Epithelial cell of proximal tubule (primary cell): ENCODE data around the gene NEK10. TPM values are rescaled to one million over a fixed set of nuclear protein-coding genes. Genes with fewer than 3 reads are reported as not detected.

Experiments
- DNase-seq: peaks from one replicate; pipeline ENCODE4 v3.0.0-alpha.2; 2011; ENCODE audit warnings: low read depth
- H3K4me3 ChIP-seq: 2 replicates; pipeline ENCODE4 v1.5.1; 2011; ENCODE audit warnings: low read depth, mild to moderate bottlenecking, low read length
- total RNA-seq: library from RNA; depleted of rRNA; stranded (reverse); fragments of >200 nt; gene quantifications from 2 replicates; pipeline ENCODE4 v1.2.3, GENCODE V29; 2015
- TF ChIP-seq, protein P1 (sequence below): conservative IDR thresholded peaks from 2 replicates; pipeline ENCODE4 v1.5.1; 2012; ENCODE audit warnings: low read depth, mild to moderate bottlenecking, low read length

Gene NEK10
- total RNA-seq, 1 donor from 2014 or later, result 0.06 TPM

DNA sequence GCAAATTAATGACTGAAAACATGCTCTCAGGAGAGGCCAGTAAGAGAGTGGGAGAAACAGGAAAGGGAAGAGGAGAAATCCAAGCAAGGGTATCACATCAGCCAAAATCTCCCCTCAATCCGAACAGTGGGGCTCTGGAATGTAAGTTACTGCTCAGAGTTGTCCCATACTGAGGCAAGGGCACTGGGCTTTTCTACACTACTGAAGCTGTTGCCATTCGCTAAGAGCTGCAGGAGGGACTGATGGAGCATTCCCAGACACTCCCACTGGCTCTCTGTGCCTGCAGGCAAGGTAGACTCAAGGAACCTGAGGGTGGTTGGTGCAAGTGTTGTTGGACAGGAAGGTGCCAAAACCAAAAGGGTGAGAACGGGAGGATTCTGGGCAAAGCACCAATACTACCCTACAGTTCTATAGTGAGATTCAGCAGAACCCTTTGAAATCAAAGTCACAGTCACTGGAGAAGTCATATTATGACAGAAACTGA lies 46.1 kb downstream of the NEK10 start:
- no peak for DNase-seq
- no peak overlapping the region for H3K4me3 ChIP-seq
- TF ChIP-seq, protein P1, sequence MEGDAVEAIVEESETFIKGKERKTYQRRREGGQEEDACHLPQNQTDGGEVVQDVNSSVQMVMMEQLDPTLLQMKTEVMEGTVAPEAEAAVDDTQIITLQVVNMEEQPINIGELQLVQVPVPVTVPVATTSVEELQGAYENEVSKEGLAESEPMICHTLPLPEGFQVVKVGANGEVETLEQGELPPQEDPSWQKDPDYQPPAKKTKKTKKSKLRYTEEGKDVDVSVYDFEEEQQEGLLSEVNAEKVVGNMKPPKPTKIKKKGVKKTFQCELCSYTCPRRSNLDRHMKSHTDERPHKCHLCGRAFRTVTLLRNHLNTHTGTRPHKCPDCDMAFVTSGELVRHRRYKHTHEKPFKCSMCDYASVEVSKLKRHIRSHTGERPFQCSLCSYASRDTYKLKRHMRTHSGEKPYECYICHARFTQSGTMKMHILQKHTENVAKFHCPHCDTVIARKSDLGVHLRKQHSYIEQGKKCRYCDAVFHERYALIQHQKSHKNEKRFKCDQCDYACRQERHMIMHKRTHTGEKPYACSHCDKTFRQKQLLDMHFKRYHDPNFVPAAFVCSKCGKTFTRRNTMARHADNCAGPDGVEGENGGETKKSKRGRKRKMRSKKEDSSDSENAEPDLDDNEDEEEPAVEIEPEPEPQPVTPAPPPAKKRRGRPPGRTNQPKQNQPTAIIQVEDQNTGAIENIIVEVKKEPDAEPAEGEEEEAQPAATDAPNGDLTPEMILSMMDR, result no peak

- H3K4me3 ChIP-seq, result no peak overlapping the region
- DNase-seq, result no peak
- TF ChIP-seq, protein P1, result no peak
These were observed 46.5 kb downstream of the NEK10 start for GRCh38 chr3:27322634-27323033.

- no peak overlapping the region for H3K4me3 ChIP-seq
- TF ChIP-seq, protein P1, result no peak
- DNase-seq, result no peak
These were observed 49.2 kb downstream of the NEK10 start for GRCh38 chr3:27319847-27320526.

- no peak overlapping the region for H3K4me3 ChIP-seq
- TF ChIP-seq, protein P1, result no peak
These were observed 49.9 kb downstream of the NEK10 start for GRCh38 chr3:27319304-27319703.

DNA sequence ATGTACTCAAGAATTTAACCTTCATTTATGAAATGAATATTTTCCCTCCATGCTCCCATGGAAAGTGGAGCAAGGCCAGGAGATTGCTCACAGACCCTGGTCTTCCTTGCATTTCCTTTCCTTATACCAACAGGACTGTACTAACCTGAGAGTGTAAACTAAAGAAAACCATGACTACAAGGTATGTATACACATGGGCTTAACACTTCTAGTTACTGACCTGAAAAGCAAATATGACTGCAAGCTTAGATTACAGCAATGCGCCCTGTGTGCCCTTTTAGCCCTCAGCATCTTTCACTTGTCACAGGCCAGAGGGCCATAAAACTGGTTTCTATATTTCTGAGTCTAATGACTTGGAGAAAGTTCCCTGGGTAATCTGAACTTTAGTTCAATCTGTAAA lies 52.1 kb downstream of the NEK10 start:
- no peak overlapping the region for H3K4me3 ChIP-seq
- TF ChIP-seq, protein P1, result no peak
- DNase-seq, result no peak

More at GRCh38 chr3:27319304-27319703, 49.9 kb downstream of the NEK10 start:
- no peak for DNase-seq

DNA sequence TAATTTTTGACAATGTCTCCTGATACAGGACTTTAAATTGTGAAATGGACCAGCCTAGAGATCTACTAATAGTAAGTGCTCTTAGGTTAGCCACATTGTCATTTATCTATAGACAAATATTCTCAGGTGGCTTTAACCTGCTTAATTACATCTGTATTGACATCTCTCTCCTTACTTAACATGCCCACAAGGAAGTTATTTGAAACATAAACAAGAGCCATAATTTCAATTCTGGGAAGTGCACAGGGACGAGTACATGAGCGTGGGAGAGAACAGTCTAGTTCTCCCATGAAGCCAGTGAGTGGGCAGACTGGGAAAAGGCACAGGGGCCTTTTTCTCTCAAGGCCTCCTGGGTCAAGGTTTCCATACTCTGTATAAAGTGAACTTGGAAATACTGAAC lies 54.2 kb downstream of the NEK10 start:
- TF ChIP-seq, protein P1, result no peak
- H3K4me3 ChIP-seq, result no peak overlapping the region
- no peak for DNase-seq
